Placental pericyte (primary cell): Measurements from ENCODE around the gene POLQ. TPM values are rescaled to one million over a fixed set of nuclear protein-coding genes. Genes with fewer than 3 reads are reported as not detected.

Experiments
- total RNA-seq: library from RNA; depleted of rRNA; stranded (reverse); fragments of >200 nt; gene quantifications from 2 replicates; pipeline ENCODE4 v1.2.3, GENCODE V29; 2012

The POLQ gene
- 0.66 and 15.2 TPM in 2 replicates for total RNA-seq

GRCh38 chr3:121545574-121546455 lies at the start of gene POLQ:
Gene POLQ, minus strand, starts transcription at chr3:121545988. Its CDS starts 111 bp downstream, at chr3:121545877.

DNA sequence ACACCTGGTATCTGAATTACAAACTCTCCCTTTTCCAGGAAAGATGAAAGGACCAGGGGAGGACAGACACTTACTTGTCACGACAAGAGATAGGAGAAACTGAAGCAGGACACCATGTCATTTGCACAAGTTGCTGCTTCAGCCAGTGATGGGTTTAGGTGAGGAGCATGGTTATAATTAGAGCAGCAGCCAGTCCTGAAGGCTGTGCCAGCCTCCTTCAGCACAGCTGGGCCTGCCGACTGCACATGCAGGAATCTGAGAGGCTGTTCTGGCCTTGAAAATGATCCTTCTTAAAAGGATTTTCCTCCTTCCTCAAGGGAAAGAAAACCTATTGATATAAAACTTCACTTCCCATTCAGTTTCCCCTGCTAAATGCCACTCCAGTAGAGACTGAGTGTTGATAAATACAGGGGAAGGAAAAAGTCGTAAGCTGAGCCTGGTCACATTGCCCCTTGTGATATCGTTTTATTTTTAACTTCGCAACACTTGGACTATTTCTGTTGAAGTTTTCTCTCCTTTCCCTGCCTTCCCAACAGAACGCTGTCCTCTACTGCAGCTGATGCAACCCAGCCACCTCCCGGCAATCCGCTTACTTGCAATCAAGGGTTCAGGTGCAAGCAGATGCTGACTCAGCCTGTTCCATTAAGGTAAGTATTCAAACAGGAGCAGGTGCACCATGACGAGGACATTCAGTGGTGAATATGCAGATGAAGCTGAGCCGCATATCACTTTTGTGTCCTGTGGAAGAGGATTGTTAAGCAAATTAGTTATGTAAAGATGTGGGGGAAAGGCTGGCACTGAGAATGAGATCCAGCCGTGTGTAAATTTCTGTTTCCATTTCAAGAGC lies 47.3 kb upstream of the POLQ start, which contains the start of gene FBXO40:
Gene FBXO40 (plus strand): TSS at position 524 of the 847 bp plus-strand sequence. CDS start 27,197 bp downstream, outside the sequence.

DNA sequence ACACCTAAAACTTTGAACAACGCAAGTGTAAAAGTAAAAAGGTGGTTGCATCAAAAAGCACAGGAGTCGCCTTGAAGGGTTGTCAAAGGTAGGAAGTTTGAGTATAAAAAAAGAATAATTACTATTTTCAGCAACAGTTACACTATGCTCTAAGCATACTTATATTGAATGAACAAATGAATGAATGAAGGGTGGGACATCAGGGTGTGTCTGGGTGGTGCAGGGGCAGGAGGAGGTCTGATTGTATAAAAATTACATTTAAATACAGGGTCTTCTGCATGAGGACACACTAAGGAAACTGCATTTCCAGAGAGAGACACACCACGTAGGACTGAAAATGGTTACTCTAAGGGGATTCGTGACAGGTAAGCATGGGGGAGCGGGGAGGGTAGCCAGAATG lies 21.9 kb upstream of the POLQ start, which contains the start of gene ARGFX:
Gene ARGFX (plus strand): TSS at position 301 of the 400 bp plus-strand sequence. CDS start 2,765 bp downstream, outside the sequence.

Other genes with a start within 250 kb of the POLQ start
- gene ARGFX, start 22.0 kb upstream of the POLQ start, total RNA-seq: not detected in 2 replicates
- gene FBXO40, start 47.4 kb upstream of the POLQ start, total RNA-seq: not detected in 2 replicates
- gene HCLS1, start 114.9 kb upstream of the POLQ start, total RNA-seq: 3.1 and 5.3 TPM in 2 replicates
- 36.1 and 76.4 TPM in 2 replicates for gene GOLGB1, start 203.8 kb upstream of the POLQ start, total RNA-seq